Smooth muscle cell (in vitro differentiated cells): Measurements from ENCODE around the gene RHEX. TPM values are rescaled to one million over a fixed set of nuclear protein-coding genes. Genes with fewer than 3 reads are reported as not detected.

Source experiments
- DNase-seq: peaks from one replicate; lab custom pipeline; 2025; ENCODE audit not compliant: unreplicated experiment; lab: John Stamatoyannopoulos, UW
- H2AFZ ChIP-seq: fragments of 200-600 bp; sonication (generic); 2 replicates; pipeline ENCODE4 v1.6.0; 2016; ENCODE audit warnings: antibody characterized with exemption, low read depth, mild to moderate bottlenecking
- H3F3A ChIP-seq: fragments of 200-600 bp; sonication (generic); 2 replicates; pipeline ENCODE4 v1.6.0; 2017; ENCODE audit warnings: antibody characterized with exemption, low read depth
- H3K27ac ChIP-seq: fragments of 200-600 bp; sonication (generic); 2 replicates; pipeline ENCODE4 v1.5.1; 2016; ENCODE audit warnings: low read depth, mild to moderate bottlenecking
- H3K27me3 ChIP-seq: fragments of 200-600 bp; sonication (generic); 2 replicates; pipeline ENCODE4 v1.6.1; 2016; ENCODE audit warnings: low read depth, mild to moderate bottlenecking
- H3K36me3 ChIP-seq: fragments of 200-600 bp; sonication (generic); 2 replicates; pipeline ENCODE4 v1.5.1; 2016; ENCODE audit warnings: low read depth
- H3K4me1 ChIP-seq: fragments of 200-600 bp; sonication (generic); 2 replicates; pipeline ENCODE4 v1.5.1; 2016; ENCODE audit warnings: low read depth
- H3K4me2 ChIP-seq: fragments of 200-600 bp; sonication (generic); 2 replicates; pipeline ENCODE4 v1.6.0; 2016; ENCODE audit warnings: mild to moderate bottlenecking
- H3K4me3 ChIP-seq: fragments of 200-600 bp; sonication (generic); 2 replicates; pipeline ENCODE4 v1.5.1; 2016; ENCODE audit warnings: mild to moderate bottlenecking
- H3K79me2 ChIP-seq: fragments of 200-600 bp; sonication (generic); 2 replicates; pipeline ENCODE4 v1.6.0; 2016; ENCODE audit warnings: low read depth, mild to moderate bottlenecking
- H3K9ac ChIP-seq: fragments of 200-600 bp; sonication (generic); 2 replicates; pipeline ENCODE4 v1.6.0; 2016; ENCODE audit warnings: low read depth
- H3K9me3 ChIP-seq: fragments of 200-600 bp; sonication (generic); replicated peaks from 2 replicates; pipeline ENCODE4 v1.5.1; 2016; ENCODE audit warnings: low read depth
- H4K20me1 ChIP-seq: fragments of 200-600 bp; sonication (generic); 2 replicates; pipeline ENCODE4 v1.6.0; 2016; ENCODE audit warnings: low read depth
- CTCF ChIP-seq: fragments of 200-600 bp; sonication (generic); IDR thresholded peaks from 2 replicates; pipeline ENCODE4 v1.5.1; 2017; ENCODE audit warnings: borderline replicate concordance, mild to moderate bottlenecking, antibody characterized with exemption; ENCODE audit not compliant: insufficient read depth, poor library complexity, severe bottlenecking
- WGBS: methylation state at CpG from one replicate; pipeline ENCODE4 v1.1.7; 2016; ENCODE audit warnings: low lambda C conversion rate; 5-methylcytosine and 5-hydroxymethylcytosine counted together
- polyA plus RNA-seq: library from polyadenylated mRNA; unstranded; fragments of >200 nt; fragmentation: Nextera tagmentation; extraction: Ambion mirVana; gene quantifications from 2 replicates; pipeline ENCODE4 v1.2.1, GENCODE V29; 2016
- total RNA-seq: library from RNA; depleted of rRNA; stranded (reverse); fragments of >200 nt; gene quantifications from 2 replicates; pipeline ENCODE4 v1.2.3, GENCODE V29; 2014

Gene RHEX
- total and polyA plus RNA-seq, 2 experiments from 2014 or later, result not detected

- TF ChIP-seq CTCF, result no peak
- 63% methylated on average over 5 of the region's 5 CpGs for WGBS
- Histone ChIP-seq H2AFZ (no peak overlapping the region), H3K27ac (peak overlapping the region; percentile 61), H3K27me3 (no peaks in the 10 kb centered on the region), H3K9ac (no peak overlapping the region), H3K4me3 (no peak overlapping the region), H3K4me1 (peaks cover 7% of the 10 kb centered on the region), H3K4me2 (no peak overlapping the region), H3K9me3 (no peaks in the 10 kb centered on the region), H3F3A (no peaks in the 10 kb centered on the region), H4K20me1 (no peaks in the 10 kb centered on the region), H3K79me2 (no peaks in the 10 kb centered on the region), H3K36me3 (no peaks in the 10 kb centered on the region)
- no peak for DNase-seq
These were observed 20.4 kb upstream of the RHEX start for GRCh38 chr1:206032380-206033140.

DNA sequence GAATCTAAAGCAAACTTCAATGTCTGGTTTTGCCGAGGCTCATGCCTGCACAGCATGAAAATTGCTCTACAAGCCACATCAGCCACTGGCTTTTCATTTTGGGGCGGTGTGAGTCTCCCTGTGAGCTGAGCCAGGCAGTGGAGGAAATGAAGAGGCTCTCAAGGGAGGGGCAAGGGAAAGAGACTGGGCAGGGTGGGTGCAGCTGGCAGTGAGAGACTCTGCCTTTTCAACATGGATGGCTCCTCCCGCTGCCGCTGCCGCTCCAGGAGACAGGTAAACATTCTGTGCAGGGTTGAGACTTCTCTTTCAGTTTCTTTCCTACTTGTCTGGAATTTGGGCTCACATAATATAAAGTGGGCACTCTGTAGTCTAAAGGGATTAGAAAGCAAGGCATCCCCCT, 17.9 kb upstream of the RHEX start:
- Histone ChIP-seq H3K9ac (no peak overlapping the region), H3K9me3 (no peaks in the 10 kb centered on the region), H3K27me3 (no peaks in the 10 kb centered on the region), H3F3A (no peaks in the 10 kb centered on the region), H3K79me2 (no peaks in the 10 kb centered on the region), H3K4me2 (no peak overlapping the region), H3K4me1 (peaks cover 10% of the 10 kb centered on the region), H3K36me3 (no peaks in the 10 kb centered on the region), H3K27ac (no peak overlapping the region), H2AFZ (peak overlapping the region; percentile 21), H3K4me3 (no peak overlapping the region), H4K20me1 (no peaks in the 10 kb centered on the region)
- no peak for DNase-seq
- no peak for TF ChIP-seq CTCF
- WGBS, result 86% methylated on average over 5 of the region's 5 CpGs

- Histone ChIP-seq H3K27ac (peak overlapping the region; percentile 68), H3K9ac (no peak overlapping the region), H3K27me3 (no peaks in the 10 kb centered on the region), H3K79me2 (no peaks in the 10 kb centered on the region), H3K36me3 (no peaks in the 10 kb centered on the region), H3K4me1 (peaks cover 10% of the 10 kb centered on the region), H3K9me3 (no peaks in the 10 kb centered on the region), H2AFZ (no peak overlapping the region), H3F3A (no peaks in the 10 kb centered on the region), H3K4me3 (no peak overlapping the region), H4K20me1 (no peaks in the 10 kb centered on the region), H3K4me2 (peak overlapping the region; percentile 82)
- no peak for DNase-seq
- no peak for TF ChIP-seq CTCF
- WGBS, result 53% methylated on average over 2 of the region's 2 CpGs
These were observed 16.1 kb upstream of the RHEX start for GRCh38 chr1:206036663-206037455.
